GM12872 (cell line): ENCODE results near the gene GRM4.

Experiments used
- CTCF ChIP-seq: IDR thresholded peaks from 3 replicates; pipeline ENCODE4 v1.5.1; 2011; ENCODE audit warnings: low read depth, mild to moderate bottlenecking, low read length, moderate library complexity; ENCODE audit not compliant: insufficient read depth

GRM4 gene

GRCh38 chr6:34100788-34101187 lies 45.1 kb downstream of the GRM4 start:
- TF ChIP-seq CTCF, result no peak

- TF ChIP-seq CTCF, result no peak
These were observed 46.0 kb downstream of the GRM4 start for GRCh38 chr6:34099878-34100277.

- TF ChIP-seq CTCF, result no peak
These were observed 47.6 kb downstream of the GRM4 start for GRCh38 chr6:34098045-34098936.

- no peak for TF ChIP-seq CTCF
These were observed 49.1 kb downstream of the GRM4 start for GRCh38 chr6:34096814-34097213.

GRCh38 chr6:34096193-34096592 lies 49.7 kb downstream of the GRM4 start:
- TF ChIP-seq CTCF, result no peak

GRCh38 chr6:34095741-34096140 lies 50.1 kb downstream of the GRM4 start:
- no peak for TF ChIP-seq CTCF

GRCh38 chr6:34095136-34095505 lies 50.8 kb downstream of the GRM4 start:
- TF ChIP-seq CTCF, result no peak
